HG03521 (cell line): Measurements from ENCODE around the gene THSD1.
A peak's percentile ranks its signal among the peaks of the same experiment; 100 is the strongest.

Experiments
- ATAC-seq: cut with Tn5 transposase; IDR thresholded peaks from one replicate; pipeline ENCODE4 v1.9.1; 2021; ENCODE audit warnings: mild to moderate bottlenecking, moderate library complexity; ENCODE audit not compliant: unreplicated experiment

The THSD1 gene

DNA sequence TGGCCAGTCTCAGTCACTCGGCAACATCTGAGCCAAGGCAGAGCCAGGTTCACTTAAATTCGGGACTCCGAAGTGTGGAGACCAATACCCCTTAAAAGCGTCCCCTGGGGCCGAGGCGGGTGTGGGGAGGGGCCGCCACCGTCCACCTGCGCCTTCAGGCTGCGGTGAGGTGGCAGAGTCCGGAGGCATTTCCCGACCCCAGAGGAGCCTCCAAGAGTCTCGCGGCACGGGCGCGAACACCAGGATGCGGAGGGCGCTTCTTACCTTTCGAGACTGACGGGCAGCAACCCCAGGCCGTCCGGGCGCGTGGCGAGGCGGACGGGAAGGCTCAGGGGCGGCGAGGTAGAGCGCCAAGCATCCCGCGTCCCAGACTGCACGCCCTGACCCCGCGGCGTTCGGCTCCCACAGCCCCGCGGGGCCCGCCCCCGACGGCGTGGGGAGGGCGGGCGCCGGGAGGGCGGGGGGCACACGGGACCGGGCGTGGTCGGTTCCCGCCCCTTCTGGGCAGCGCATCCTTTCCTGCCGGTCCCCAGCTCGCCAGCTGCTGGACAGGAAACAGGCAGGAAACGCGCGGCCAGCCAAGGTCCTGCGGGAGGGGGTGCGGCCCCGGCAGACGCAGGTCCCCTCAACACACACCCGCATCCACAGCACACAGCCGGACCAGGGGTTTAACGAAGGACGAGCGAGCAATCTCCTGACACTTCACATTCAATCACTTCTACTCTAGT lies at the start of gene THSD1:
THSD1 (minus strand) TSS at position 406 of the 728 bp plus-strand sequence. CDS start 3,572 bp downstream, outside the sequence.
- peak; percentile 51 for ATAC-seq

DNA sequence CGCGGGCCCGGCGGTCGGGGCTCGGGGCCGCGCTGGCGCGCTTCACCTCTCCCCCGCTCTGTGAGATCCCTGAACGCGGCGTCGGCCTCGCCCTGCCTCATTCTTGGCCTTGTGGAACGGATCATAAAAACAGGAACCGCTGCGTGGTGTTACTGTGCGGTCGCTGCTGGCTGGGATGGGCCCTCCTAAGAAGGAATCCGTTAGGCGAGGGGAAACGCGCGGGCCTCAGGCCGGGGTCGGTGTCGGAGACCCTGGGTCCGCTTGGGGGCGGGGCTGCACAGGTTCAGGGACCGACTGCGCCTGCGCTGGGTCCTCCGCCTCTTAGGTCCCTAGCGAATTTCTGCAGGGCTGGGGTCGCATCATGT lies 49.7 kb upstream of the THSD1 start:
- ATAC-seq: peak; percentile 17

DNA sequence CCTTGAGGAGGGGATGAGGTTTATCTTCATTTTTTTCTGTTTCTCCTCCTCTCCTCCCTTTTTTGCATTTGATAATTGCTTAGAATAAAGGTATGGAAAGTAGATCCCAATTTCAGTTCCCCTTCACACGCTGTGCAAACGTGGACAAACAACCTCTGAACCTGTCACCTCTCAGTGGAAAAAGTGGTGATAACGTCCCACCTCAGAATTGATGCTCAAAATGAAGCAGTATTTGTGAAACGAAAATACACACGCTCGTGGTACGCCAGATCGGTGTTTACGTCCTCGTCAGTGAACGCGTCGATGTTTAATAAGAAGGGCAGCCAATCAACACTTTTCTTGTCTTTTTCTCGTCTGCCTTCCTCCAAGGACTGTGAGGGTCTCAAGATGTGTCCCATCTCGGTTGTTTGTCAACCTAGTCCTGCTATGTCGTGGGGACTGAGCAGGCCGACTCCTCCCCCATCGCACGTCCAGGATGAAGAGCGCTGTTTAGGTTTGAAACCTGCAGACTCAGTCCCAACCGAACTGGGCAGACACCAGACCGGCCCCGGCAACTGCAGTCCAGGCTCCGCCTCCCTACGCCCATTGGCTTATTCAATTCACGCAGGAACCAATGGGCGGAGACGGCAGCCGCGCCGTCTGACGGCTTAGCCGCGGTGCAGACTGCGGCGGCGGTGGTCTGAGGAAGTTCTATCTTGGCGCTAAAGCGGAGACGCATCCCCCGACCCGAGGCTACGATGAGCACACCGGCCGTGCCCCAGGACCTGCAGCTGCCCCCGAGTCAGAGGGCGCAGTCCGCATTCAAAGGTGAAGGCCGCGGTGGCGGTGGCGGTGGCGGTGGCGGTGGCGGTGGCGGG lies 49.1 kb upstream of the THSD1 start, which contains the start of gene CKAP2:
CKAP2 (plus strand) TSS at position 659 of the 857 bp plus-strand sequence; CDS start at position 738, 79 bp downstream.
- ATAC-seq: peak; percentile 71

DNA sequence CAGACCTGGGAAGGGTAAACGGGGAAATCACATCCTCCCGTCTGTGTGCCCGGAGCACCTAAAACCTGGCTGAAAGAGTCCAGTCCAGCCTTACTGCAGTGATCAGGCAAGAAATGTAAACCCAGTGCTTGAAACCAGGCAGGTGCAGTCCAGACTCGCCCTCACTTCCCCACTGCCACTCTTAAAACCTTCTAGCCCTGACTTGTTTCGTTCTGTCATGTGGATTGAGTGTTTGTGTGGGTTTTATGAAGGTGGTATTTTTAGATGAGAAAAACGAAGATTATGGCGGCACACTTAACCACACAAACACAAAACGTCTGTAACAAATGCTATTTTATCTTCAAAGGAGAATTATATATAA lies 48.5 kb upstream of the THSD1 start:
- ATAC-seq: peak; percentile 31

- ATAC-seq: no peak
Measured at GRCh38 chr13:52452470-52452869, 46.5 kb upstream of the THSD1 start.

GRCh38 chr13:52451135-52451804 lies 45.3 kb upstream of the THSD1 start:
- no peak for ATAC-seq

GRCh38 chr13:52450793-52451116 lies 44.8 kb upstream of the THSD1 start:
- ATAC-seq: no peak

- ATAC-seq: peak; percentile 65
Measured at GRCh38 chr13:52450012-52450792, 44.2 kb upstream of the THSD1 start, which contains the start of gene VPS36. TSS of gene VPS36 (minus strand) at chr13:52450634. CDS start at chr13:52450594, 40 bp downstream.

DNA sequence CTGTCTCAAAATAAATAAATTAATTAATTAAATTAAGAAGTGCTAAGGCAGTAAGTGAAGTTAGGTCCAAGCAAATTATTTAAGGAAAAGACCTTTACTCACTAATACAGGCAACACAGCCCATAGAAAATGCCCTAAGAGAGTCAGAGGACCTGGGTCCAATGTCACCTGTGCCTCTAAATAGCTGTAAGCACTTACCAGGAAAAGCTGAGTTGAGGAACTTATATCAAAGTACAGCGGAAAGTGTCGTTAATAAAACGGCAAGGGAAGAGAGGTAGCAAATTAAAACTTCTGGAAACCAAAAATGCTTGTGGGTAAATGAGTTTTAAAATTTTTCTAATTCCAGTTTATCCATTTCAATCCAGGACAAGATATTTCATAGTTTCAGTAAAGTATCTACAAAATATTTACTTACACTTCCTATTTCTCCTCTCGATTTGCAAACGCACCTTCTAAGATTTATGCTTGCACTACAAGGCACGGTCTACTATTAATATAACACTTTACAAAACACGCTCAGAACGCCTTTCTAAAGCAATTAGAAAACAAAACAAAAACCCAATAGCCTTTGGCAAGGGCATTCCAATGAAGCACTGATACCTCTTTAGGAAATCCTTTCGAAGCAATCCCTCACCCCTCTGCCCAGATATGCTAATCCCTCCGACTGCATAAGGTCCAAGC lies 43.5 kb upstream of the THSD1 start:
- no peak for ATAC-seq

DNA sequence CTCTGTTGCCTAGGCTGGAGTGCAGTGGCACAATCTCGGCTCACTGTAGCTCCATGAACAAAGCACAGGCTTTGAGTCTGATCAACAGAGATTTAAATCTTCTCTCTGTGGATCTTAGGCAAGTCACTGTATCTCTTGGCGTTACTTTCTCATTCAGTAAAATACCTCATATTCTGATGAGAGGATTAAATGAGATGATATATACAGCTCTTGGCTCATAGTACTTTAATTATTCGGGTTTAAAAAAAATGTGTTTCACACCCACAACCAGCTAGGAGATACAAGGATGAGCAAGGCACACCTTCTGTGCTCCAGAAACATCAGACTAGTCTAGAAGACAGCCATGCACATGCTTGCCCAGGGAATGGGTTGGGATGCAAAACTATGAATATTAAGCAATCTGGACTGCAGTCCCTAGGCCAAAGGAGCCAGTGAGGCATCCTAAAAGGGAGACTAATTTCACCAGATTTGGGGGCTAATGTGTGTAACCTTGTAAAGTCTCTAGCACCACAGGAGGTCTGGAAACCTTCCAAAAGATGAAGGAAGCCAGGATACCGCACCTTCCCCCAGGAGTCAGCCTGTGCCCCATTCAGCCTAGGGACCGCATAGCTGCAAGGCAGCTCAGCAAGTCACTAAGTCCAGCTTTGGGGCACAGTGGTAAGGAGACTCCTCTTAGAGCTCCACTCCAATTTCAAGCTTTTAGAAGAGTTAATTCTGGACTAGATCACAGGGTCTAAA lies 42.0 kb upstream of the THSD1 start:
- ATAC-seq: no peak

GRCh38 chr13:52447354-52447753 lies 41.4 kb upstream of the THSD1 start:
- ATAC-seq: no peak

DNA sequence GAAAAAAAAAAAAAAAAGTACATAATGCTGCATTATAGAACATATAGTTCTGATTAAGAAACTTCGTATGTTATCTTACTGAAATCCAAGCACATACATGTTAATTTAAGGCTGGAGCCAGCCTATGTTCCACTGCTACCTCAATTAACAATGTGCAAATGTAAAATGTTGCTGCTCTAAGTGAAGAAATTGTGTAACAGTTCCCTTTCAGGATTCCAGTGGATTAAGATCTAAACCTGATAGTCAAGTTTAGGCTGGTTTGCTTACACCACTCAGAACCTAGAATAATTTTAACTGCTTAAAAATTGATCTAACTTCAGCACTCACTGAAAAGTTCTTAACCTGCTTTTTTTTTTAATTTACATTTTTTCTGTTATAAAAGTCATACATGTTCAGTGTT lies 40.3 kb upstream of the THSD1 start:
- no peak for ATAC-seq

DNA sequence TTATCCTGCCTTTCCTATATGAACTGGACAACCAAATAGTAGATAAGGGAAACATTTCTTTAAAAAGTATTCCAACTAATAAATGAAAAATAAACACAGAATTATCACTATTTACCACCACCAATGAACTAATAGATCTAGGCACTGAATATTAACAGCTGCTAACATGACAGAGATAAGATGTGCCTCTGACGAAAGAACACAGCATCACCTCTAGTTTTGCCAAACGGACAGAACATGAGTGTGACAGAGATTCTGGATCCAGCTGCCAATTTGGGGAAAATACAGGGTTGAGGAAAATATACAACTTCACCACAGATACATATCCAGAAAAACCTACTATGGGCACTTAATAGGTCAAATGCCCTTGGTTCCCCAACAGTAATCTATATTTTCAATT lies 26.5 kb upstream of the THSD1 start:
- ATAC-seq: no peak

GRCh38 chr13:52428295-52428694 lies 22.3 kb upstream of the THSD1 start:
- ATAC-seq: no peak

- no peak for ATAC-seq
Measured at GRCh38 chr13:52421216-52421615, 15.2 kb upstream of the THSD1 start.

DNA sequence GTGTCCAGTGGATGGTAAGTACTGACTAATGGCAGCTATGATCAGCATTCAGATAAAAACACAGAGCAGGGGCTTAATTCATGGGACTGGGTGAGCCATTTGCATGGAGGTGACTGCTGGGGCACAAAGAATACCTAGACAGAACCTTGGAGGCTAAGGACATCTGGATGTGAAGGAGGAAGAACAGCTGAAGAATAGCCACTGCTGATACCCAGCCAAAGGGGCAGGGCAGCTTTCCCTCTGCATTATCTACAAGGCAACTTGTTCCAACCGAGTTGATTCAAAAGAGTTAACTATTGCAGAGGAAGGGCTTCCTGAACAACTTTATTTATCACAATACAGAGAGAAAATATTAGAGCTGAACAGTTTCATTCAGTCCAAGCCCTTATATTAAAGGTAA lies 13.1 kb upstream of the THSD1 start:
- no peak for ATAC-seq

- ATAC-seq: no peak
Measured at GRCh38 chr13:52414963-52415362, 9.0 kb upstream of the THSD1 start.

DNA sequence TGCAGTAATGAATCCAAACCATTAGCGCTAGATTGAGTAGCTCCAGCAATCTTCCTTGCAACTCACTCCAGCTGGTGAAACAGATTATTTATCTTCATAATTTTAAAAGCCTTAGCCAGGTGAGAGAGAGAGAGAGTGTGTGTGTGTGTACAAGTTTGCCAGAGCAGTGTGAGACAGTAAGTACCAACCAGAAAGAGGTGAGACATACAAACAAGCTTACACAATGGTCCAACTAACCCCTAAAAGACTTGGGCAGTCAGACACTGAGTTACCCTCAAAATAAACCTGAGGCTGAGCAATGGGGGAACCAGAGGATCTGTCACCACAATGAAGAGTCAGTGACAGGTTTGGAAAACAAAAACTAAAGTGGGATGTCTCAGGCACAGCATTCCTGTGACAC lies 8.1 kb upstream of the THSD1 start:
- ATAC-seq: no peak

DNA sequence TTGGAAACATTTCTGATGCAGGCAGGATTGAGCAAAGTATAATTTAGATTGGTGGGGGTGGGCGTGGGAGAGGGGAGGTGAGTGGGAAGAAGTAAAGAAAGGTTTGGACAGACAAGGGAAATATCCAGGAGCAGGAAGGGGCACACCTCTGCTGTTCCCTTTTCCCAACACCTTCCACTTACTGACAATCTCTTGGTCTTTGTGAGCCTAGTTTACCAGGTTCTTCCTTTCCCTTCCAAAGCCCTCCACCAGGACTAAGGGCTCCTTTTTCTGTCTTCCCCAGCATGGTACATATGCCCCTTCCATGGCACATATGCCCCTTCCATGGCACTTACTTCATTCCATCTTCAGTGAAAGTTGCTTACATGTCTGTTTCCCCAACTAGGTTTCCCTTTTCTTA lies 6.2 kb upstream of the THSD1 start:
- ATAC-seq: no peak

GRCh38 chr13:52411629-52412028 lies 5.7 kb upstream of the THSD1 start:
- ATAC-seq: no peak
